IPS-18a (cell line): ENCODE measurements around the gene SH3RF3.

ENCODE experiments used
- H3K27ac ChIP-seq: one replicate; pipeline ENCODE4 v1.5.1; 2013; ENCODE audit warnings: low read length
- H3K27me3 ChIP-seq: one replicate; pipeline ENCODE4 v1.6.1; 2013; ENCODE audit warnings: mild to moderate bottlenecking, low read length; ENCODE audit not compliant: control insufficient read depth, insufficient read depth
- H3K36me3 ChIP-seq: one replicate; pipeline ENCODE4 v1.6.1; 2013; ENCODE audit warnings: low read depth, low read length; ENCODE audit not compliant: control insufficient read depth
- H3K4me1 ChIP-seq: one replicate; pipeline ENCODE4 v1.6.1; 2013; ENCODE audit warnings: low read depth, low read length; ENCODE audit not compliant: control insufficient read depth
- H3K4me3 ChIP-seq: one replicate; pipeline ENCODE4 v1.5.1; 2013; ENCODE audit warnings: low read length
- H3K9ac ChIP-seq: one replicate; pipeline ENCODE4 v1.6.1; 2013; ENCODE audit warnings: mild to moderate bottlenecking, low read length, moderate library complexity
- H3K9me3 ChIP-seq: one replicate; pipeline ENCODE4 v1.6.1; 2013; ENCODE audit warnings: low read depth, low read length; ENCODE audit not compliant: control insufficient read depth

The SH3RF3 gene

GRCh38 chr2:109188496-109188890 is 59.5 kb downstream of the SH3RF3 start:
- Histone ChIP-seq H3K9ac (no peak overlapping the region), H3K4me3 (no peak overlapping the region), H3K4me1 (no peaks in the 10 kb centered on the region), H3K27me3 (no peaks in the 10 kb centered on the region), H3K27ac (no peak overlapping the region), H3K36me3 (no peaks in the 10 kb centered on the region), H3K9me3 (no peaks in the 10 kb centered on the region)

GRCh38 chr2:109188898-109189297 is 59.9 kb downstream of the SH3RF3 start:
- Histone ChIP-seq H3K9ac (no peak overlapping the region), H3K9me3 (no peaks in the 10 kb centered on the region), H3K4me3 (no peak overlapping the region), H3K27ac (no peak overlapping the region), H3K36me3 (no peaks in the 10 kb centered on the region), H3K27me3 (no peaks in the 10 kb centered on the region), H3K4me1 (no peaks in the 10 kb centered on the region)

GRCh38 chr2:109189751-109190150 is 60.7 kb downstream of the SH3RF3 start:
- H3K4me1 ChIP-seq: no peaks in the 10 kb centered on the region
- no peak overlapping the region for H3K4me3 ChIP-seq
- H3K27me3 ChIP-seq: no peaks in the 10 kb centered on the region
- H3K9ac ChIP-seq: no peak overlapping the region
- no peaks in the 10 kb centered on the region for H3K36me3 ChIP-seq
- H3K9me3 ChIP-seq: no peaks in the 10 kb centered on the region
- H3K27ac ChIP-seq: no peak overlapping the region

DNA sequence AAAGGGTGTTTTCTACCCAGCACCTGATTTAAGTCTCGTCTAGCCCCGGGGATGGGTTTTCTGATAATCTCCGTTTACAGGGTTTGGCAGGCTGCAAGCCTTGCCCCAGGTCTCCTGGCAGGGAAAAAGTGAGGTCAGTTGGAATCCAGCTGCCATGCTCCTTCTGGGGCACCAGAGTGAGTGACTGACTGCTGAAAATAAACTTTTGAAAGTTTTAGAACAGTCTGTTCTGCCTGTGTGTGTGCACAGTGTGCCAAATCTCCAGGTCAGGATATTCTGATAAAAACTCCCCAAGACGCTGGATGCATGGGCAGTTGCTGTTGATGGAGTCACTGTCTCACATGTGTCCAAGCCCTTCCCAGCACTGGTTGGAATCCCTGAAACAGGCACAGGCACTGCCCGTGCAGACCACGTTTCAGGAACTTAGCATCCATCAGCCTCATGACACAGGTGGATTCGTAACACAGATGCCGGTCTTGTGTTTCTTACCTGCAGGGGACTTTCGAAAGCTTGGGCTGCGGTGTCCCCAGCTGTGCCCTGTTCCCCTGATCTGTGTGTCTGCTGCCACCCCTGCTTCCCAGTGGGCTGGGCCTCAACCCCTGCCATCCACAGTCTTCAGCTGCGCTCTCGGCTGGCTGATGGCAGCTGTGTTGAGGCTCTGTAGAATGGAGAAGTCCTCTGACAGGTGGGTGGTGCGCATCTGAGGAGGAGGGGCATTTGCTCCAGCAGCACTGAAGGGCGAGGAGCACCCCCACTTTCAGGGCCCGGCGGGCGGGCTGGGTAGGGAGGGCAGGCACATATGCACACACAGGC is 65.0 kb downstream of the SH3RF3 start:
- H3K27ac ChIP-seq: no peak overlapping the region
- H3K4me1 ChIP-seq: peaks cover 8% of the 10 kb centered on the region

GRCh38 chr2:109194620-109194937 is 65.6 kb downstream of the SH3RF3 start:
- Histone ChIP-seq H3K27me3 (no peaks in the 10 kb centered on the region), H3K27ac (no peak overlapping the region), H3K4me1 (peaks cover 8% of the 10 kb centered on the region), H3K9ac (no peak overlapping the region), H3K4me3 (no peak overlapping the region), H3K36me3 (no peaks in the 10 kb centered on the region), H3K9me3 (no peaks in the 10 kb centered on the region)

More for the DNA sequence above, 65.0 kb downstream of the SH3RF3 start:
- Histone ChIP-seq H3K27me3 (no peaks in the 10 kb centered on the region), H3K9me3 (no peaks in the 10 kb centered on the region), H3K9ac (no peak overlapping the region), H3K36me3 (no peaks in the 10 kb centered on the region), H3K4me3 (no peak overlapping the region)

DNA sequence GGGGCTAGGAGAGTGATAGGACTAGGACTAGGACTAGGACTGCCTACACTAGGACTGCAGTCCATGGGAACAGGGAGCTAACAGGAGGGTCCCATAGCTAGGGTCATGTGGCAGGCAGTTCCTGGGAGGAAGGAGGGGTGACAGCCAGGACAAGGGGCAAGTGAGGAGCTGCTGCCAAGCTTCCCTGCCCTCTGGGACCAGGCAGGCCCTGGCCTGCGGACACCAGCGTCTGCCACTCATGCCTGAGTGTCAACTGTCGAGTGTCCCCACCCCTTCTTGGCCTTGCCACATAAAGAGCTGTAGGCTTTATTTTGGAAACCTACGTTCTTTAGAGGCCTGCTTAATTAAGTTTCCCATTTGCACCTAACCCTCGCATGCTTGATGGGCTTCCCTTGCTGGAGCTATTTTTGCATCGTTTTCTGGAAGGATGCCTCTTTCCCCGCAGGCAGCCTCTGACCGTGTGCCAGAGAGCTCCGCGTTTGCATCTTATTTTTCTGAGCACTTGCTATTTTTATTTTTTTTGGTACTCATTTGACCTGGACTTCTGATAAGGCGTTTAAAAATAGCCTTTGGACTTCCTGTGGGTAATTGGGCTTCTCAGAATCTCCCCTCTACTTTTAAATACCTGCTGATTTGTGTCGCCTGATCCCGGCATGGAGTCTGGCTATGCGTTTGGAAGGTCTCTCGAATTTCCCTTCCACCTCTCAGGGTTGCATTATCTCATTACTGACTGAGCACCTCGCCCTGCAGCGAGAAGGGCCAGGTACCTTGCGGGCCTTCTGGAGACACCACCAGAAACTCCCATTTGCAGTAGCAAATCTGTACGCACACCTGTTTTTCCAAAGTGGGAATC is 66.4 kb downstream of the SH3RF3 start:
- Histone ChIP-seq H3K27ac (no peak overlapping the region), H3K4me1 (peaks cover 8% of the 10 kb centered on the region), H3K9me3 (no peaks in the 10 kb centered on the region), H3K36me3 (no peaks in the 10 kb centered on the region), H3K27me3 (no peaks in the 10 kb centered on the region), H3K4me3 (no peak overlapping the region), H3K9ac (no peak overlapping the region)

DNA sequence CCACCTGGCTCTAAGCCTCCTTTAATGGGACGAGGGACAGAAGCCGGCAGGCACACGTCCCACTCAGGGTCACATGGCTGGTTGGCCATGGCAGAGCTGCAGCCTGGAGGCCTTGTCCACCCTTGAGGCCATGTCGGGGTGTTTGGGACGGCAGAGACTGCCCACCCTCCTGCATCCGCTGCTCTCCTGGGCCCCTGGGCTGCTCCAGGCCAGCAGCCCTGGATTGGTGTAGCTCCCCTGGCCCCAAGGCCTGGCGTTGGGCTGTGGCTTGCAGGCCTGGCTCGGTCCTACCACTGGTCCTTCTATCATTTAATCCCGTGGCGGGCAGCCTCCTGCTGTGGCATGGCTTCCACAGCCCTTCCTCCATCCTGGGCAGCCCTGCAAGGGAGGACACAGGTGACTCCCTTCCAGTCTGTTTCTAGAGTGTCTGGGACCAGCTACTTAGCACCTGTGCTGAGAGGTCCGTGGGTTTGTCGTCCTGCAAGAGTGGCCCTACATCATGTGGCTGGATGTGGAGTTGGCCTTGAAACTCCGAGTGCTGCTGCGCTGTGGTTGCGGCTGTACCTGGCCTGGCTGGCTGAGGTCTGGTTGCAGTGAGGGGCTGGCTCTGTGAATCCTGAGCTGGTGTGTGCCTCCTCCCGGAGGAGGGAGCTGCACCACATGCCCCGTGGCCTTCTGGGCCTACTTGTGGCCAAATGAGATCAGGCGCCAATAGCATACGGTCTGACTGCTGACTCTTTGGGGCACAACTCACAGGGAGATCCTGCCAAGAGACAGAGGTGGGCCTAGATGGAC is 67.3 kb downstream of the SH3RF3 start:
- no peaks in the 10 kb centered on the region for H3K36me3 ChIP-seq
- H3K9me3 ChIP-seq: no peaks in the 10 kb centered on the region
- H3K4me1 ChIP-seq: peaks cover 8% of the 10 kb centered on the region
- no peak overlapping the region for H3K27ac ChIP-seq
- no peak overlapping the region for H3K4me3 ChIP-seq
- no peaks in the 10 kb centered on the region for H3K27me3 ChIP-seq
- H3K9ac ChIP-seq: no peak overlapping the region

- Histone ChIP-seq H3K4me1 (peaks cover 8% of the 10 kb centered on the region), H3K9me3 (no peaks in the 10 kb centered on the region), H3K36me3 (no peaks in the 10 kb centered on the region), H3K4me3 (no peak overlapping the region), H3K27me3 (no peaks in the 10 kb centered on the region), H3K9ac (no peak overlapping the region), H3K27ac (no peak overlapping the region)
Observed at GRCh38 chr2:109197491-109198418, 68.8 kb downstream of the SH3RF3 start.

DNA sequence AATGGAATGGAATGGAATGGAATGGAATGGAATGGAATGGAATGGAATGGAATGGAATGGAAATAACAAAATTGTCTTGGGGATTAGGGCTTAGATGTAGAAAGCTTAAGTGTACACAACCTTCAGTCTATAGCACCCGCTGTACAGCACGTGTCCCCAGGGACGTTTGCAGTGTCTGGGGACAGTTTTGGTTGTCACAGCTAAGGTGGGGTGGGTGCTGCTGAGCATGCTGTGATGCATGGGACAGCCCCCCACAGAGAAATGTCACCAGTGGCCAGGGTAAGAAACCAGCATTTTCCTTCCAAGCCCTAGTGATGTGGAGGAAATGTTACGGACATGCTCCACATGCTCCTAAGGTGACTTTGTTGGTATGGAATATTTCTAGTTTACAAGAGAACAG is 70.8 kb downstream of the SH3RF3 start:
- Histone ChIP-seq H3K4me3 (no peak overlapping the region), H3K9ac (no peak overlapping the region), H3K9me3 (no peaks in the 10 kb centered on the region), H3K4me1 (peaks cover 8% of the 10 kb centered on the region), H3K36me3 (no peaks in the 10 kb centered on the region), H3K27ac (no peak overlapping the region), H3K27me3 (no peaks in the 10 kb centered on the region)

DNA sequence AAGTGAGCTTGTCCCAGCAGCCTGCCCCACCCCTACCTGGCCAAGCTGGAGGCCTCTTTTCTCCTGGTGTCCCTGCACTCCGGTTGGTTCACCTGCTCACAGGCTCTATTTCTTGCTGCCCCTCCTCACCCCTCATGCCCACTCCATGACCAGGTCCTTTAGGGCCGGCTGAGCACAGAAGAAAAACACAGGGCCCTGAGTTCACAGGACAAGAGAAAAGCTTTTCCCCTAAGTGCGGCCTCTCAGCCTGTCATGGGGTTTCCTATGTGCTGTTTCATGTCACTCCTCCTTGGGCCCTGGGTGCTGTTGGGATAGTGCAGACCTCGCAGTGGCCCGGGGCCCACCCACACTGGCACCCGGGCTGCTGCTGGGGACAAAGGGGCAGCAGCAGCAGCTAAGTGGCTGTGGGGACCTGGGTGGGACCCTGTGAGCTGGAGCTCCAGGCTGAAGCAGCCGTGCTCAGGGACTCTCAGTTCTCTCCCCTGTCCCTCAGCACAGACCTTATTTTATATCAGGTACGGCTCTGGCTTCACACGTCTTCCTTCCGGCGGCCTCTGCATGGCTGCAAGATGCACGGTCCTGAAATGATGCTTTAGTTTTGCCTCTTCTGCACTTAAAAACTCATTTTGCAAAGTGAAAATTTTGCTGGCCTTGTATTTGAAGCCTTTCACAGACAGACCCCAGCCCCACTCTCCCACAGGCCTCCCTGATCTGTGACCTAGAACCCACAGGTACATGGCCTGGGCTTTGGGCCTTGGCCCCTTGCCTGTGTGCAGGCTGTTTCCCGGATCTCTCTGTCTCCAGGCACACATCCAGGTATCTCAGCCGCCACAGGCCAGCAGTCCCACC is 71.8 kb downstream of the SH3RF3 start:
- H3K9me3 ChIP-seq: no peaks in the 10 kb centered on the region
- H3K27ac ChIP-seq: no peak overlapping the region
- H3K36me3 ChIP-seq: no peaks in the 10 kb centered on the region
- no peak overlapping the region for H3K4me3 ChIP-seq
- no peaks in the 10 kb centered on the region for H3K27me3 ChIP-seq
- no peak overlapping the region for H3K9ac ChIP-seq
- H3K4me1 ChIP-seq: peaks cover 1% of the 10 kb centered on the region
